ENCODE results near the gene TSPAN13.

The TSPAN13 gene

DNA sequence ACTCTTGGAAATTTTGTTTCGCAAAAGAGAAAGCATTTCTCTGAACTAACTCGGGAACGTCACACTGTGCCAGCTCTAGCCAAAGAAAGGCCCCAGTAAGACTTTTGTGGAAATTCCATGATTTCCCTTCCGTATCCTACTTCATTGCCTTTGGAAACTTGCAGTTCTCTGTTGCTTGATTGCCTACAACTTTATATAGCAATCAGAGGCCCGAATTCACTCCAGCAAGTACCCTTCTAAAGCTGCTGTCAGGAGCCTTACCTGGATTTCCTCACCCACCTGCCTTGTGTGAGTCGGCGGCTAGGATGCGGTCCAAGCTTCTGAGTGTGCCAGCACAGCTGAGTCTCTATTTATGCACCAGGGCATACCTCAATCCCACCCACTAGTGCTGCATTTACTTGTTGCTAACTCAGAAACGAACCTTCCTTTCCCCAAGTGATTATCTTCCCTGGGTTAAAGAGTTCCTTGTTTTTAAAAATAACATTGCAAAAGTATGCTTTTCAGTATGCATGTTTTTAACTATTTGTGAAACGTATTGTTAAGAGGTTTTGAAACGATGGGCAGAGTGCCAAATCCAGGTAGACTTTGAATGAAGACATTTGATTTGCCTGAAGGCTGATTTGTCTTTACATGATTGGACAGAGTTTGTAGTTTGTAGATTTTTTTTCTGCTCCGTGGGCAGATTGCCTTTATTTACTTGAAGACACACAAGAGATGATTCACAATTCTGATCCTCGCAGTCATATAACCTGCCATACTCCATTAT is 51.3 kb downstream of the TSPAN13 start, which contains the start of gene AGR2:
AGR2 (minus strand) TSS at position 326 of the 766 bp plus-strand sequence. CDS start 3,203 bp downstream, outside the sequence.
- peak; percentile 89 for DNase-seq (ENCODE audit: low read depth, low spot score)
- peak within 1 kb of the TSS; percentile 71 for H3K27ac ChIP-seq

DNA sequence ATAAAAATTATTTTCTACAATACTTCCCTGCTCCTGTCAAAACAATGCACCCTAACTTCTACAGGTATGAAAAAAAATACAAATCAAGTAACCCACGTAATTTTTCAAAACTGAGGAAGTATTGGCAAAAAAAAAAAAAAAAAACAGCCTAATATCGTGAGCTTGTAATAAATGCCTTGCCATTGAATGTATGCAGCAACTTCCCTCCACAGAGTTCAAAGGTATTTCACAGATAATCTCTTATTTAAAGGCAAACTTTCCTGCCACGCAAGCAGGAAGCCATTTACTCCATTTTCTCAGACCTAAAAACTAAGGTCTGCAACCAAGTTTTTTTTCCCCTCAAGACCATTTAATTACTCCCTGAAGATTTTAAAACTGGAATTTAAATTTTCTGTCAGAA is 51.9 kb downstream of the TSPAN13 start:
- H3K27ac ChIP-seq = peak overlapping the region; percentile 71
- DNase-seq (ENCODE audit: low read depth, low spot score) = no peak

DNA sequence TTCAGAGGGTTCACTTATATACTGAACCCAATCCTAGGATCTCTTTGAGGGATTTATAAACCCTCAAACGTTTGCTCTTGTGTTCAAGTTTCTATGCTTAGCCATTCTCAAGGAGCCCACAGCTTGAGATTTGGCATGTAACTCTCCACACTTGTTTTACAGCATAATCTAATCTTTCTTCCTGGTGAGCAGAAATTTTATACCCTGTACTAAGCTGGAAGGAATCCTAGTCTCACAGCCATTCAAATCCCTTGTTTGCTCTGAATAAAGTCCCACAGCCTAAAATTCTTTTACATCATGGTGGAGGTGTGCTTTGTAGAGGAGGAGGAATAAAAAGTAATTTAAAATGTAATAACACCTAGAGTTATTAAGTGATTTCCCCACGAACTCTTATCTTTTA is 56.6 kb downstream of the TSPAN13 start:
- no peak for DNase-seq (ENCODE audit: low read depth, low spot score)
- H3K27ac ChIP-seq = no peak overlapping the region

GRCh38 chr7:16810573-16810972 is 57.0 kb downstream of the TSPAN13 start:
- peak overlapping the region; percentile 52 for H3K27ac ChIP-seq
- DNase-seq (ENCODE audit: low read depth, low spot score) = no peak

GRCh38 chr7:16811551-16811950 is 58.0 kb downstream of the TSPAN13 start:
- H3K27ac ChIP-seq = peak overlapping the region; percentile 52
- no peak for DNase-seq (ENCODE audit: low read depth, low spot score)

DNA sequence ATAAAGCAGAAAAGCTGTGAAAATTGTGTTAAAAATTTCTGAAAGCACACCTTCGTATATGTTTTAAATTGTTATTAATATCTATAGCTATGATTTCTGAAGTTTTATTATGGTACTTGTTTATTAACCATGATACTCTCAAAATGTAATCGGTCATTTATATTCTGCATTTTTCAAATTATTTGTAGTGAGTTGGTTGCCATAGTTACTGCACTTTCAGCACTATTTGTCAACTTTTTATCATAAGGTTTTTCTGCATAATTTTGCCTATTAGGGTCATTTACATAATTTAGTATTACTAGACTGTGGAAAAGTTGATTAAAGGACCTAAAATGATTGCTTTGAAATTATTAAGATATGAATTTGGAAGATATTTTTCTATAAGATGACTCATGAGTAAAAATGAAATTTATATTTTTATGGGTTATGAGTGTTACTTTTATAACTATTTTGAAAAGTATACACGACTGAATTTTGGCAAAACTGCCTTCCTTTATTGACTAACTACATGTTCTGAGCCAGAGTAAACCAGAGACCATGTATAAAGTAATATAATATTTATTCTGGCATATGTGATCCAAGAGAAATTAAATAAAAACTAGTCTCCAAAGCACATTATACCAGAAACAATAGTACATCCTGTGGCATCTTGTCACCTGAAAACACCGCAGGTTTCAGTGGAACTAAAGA is 59.1 kb downstream of the TSPAN13 start:
- no peak overlapping the region for H3K27ac ChIP-seq
- DNase-seq (ENCODE audit: low read depth, low spot score) = no peak

DNA sequence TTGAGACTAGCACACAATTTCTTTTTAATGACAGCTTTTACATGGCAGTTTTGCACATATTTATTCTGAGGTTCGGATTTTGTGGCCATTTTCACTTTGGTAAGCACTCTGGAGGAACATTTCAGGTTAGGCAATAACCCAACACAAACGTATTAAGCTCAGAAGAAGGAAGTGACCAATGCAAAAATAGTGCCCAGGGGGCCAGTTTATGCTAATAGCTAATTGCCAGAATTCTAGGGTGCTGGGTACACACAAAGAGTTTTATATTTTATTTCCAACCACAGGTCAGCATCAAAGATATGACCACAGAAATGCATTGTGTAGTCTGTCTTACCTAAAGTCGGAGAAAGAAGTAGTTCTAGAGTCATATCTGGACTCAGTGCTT is 59.7 kb downstream of the TSPAN13 start:
- DNase-seq (ENCODE audit: low read depth, low spot score) = no peak
- no peak overlapping the region for H3K27ac ChIP-seq

DNA sequence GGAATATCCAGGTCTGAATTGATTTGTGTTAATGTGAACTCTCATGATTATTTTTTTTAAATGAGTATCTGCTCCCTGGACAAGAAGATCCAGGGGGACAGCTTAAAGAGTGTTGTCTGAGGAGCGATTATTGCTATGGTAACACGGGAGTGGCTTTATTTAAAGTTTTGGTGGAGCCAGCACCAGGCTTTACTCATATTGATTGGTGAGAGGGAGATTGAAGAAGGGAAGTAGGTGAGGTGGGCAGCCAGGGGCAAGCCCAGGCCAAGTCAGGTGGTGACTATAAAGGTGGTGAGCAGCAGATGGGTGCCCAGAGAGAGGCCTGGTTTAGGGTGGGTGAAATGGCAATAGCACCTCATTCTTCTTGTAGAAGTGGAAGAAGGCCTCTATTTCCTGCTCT is 61.4 kb downstream of the TSPAN13 start:
- no peak for DNase-seq (ENCODE audit: low read depth, low spot score)
- no peak overlapping the region for H3K27ac ChIP-seq

GRCh38 chr7:16816824-16817223 is 63.3 kb downstream of the TSPAN13 start:
- H3K27ac ChIP-seq = no peak overlapping the region
- DNase-seq (ENCODE audit: low read depth, low spot score) = no peak

GRCh38 chr7:16817536-16817935 is 64.0 kb downstream of the TSPAN13 start:
- peak; percentile 81 for DNase-seq (ENCODE audit: low read depth, low spot score)

GRCh38 chr7:16818732-16819131 is 65.2 kb downstream of the TSPAN13 start:
- H3K27ac ChIP-seq = no peak overlapping the region
- no peak for DNase-seq (ENCODE audit: low read depth, low spot score)

More at GRCh38 chr7:16817536-16817935, 64.0 kb downstream of the TSPAN13 start:
- peak overlapping the region; percentile 39 for H3K27ac ChIP-seq

DNA sequence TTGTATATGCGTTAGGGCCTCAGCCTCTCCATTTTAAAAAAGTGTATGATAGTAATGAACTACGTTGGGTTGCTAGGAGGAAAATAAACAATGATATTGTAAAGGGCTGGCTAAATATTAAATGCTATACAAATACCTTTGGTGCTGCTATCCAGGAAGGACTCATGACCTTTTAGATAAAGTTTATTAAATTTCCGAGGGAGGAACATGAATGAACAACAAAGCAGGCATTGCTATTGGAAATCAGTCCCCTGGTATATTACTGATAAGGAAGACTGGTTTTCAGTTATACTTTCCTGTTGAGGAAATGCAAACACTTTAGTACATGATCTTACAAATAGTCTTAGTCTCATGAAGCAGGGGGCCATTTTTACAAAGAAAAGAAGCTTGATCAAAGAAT is 68.5 kb downstream of the TSPAN13 start:
- DNase-seq (ENCODE audit: low read depth, low spot score) = no peak
- H3K27ac ChIP-seq = no peak overlapping the region

DNA sequence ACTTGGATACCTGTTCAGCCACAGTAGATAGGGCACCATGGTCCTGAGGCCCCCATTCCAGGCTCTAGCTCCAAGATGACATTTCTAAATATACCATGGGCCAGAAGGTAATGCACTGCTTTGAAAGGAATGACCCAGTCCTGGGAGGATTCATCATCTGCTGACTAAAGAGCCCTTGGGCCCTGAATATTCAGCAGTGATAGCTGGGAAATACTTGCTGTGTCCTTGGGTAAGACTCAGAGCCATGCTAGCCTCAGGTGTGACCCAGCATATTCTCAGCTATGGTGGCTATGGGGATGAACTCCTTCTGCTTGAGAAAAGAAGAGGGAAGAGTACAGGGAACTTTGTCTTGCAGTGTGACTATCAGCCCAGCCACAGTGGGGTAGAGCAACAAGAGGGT is 72.5 kb downstream of the TSPAN13 start:
- DNase-seq (ENCODE audit: low read depth, low spot score) = no peak
- no peak overlapping the region for H3K27ac ChIP-seq

DNA sequence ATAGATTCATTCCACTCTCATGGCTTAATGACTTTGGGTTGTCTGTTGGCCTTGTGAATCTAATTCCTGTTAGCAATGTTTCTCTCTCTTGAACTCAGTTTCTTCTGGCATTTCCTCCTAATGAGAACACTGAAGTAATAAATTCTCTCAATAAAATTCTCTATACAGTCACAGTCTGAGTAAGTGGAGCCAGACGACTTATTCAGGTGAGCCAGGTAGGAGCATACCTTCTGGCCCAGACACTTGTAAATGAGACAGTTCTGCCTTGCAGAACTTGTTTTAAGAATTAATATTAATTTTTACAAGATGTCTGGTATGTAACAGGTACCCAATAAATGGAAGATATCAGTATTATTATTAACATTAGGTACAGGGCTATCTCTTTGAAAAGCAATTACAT is 79.8 kb downstream of the TSPAN13 start:
- DNase-seq (ENCODE audit: low read depth, low spot score) = no peak
- H3K27ac ChIP-seq = no peak overlapping the region
